Uterus (tissue), 2 donors: ENCODE data around the gene TMA7B.

Source experiments
- POLR2A ChIP-seq, 2 donors: fragments of 450-650 bp; IDR thresholded peaks; one replicate each; pipeline ENCODE4 v1.6.1; 2016; ENCODE audit warnings: antibody characterized with exemption in 2 of 2, mild to moderate bottlenecking in 1 of 2, moderate library complexity in 1 of 2
- TF ChIP-seq, protein P1 (sequence below), 4 experiments: fragments of 200-600 bp in 2 of 4; fragments of 450-650 bp in 2 of 4; sonication (generic) in 2 of 4; IDR thresholded peaks; one replicate each; pipeline ENCODE4 v1.5.1; 2016 to 2019; ENCODE audit warnings: antibody characterized with exemption in 4 of 4, mild to moderate bottlenecking in 2 of 4, moderate library complexity in 1 of 4

GRCh38 chr22:39932166-39932565 is 28.0 kb upstream of the TMA7B start:
- no peak for TF ChIP-seq POLR2A (IDR thresholded peaks at IDR 0.05)
- TF ChIP-seq, protein P1, sequence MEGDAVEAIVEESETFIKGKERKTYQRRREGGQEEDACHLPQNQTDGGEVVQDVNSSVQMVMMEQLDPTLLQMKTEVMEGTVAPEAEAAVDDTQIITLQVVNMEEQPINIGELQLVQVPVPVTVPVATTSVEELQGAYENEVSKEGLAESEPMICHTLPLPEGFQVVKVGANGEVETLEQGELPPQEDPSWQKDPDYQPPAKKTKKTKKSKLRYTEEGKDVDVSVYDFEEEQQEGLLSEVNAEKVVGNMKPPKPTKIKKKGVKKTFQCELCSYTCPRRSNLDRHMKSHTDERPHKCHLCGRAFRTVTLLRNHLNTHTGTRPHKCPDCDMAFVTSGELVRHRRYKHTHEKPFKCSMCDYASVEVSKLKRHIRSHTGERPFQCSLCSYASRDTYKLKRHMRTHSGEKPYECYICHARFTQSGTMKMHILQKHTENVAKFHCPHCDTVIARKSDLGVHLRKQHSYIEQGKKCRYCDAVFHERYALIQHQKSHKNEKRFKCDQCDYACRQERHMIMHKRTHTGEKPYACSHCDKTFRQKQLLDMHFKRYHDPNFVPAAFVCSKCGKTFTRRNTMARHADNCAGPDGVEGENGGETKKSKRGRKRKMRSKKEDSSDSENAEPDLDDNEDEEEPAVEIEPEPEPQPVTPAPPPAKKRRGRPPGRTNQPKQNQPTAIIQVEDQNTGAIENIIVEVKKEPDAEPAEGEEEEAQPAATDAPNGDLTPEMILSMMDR (IDR thresholded peaks at IDR 0.05) = no peak
